Activated CD4-positive, alpha-beta T cell treated with anti-CD3 and anti-CD28 coated beads, Interleukin-2, Interleukin-4, amounts not matched to agents 100 ng/mL and 50 ng/mL, durations not matched to agents 16 hours and 8 hours (primary cell): ENCODE measurements around the gene ZNF143.
A peak's percentile ranks its signal among the peaks of the same experiment; 100 is the strongest.

Source experiments
- DNase-seq: peaks from one replicate; pipeline ENCODE4 v3.0.0-alpha.2; 2020; ENCODE audit warnings: low spot score

Gene ZNF143

GRCh38 chr11:9575260-9576240 is 114.7 kb downstream of the ZNF143 start:
- peak; percentile 31 for DNase-seq

GRCh38 chr11:9576701-9577381 is 116.0 kb downstream of the ZNF143 start:
- DNase-seq = no peak

- no peak for DNase-seq
Observed at GRCh38 chr11:9577556-9577955, 116.7 kb downstream of the ZNF143 start.
